NCI-H2081 (cell line): Measurements from ENCODE around the gene AMOTL1.
A peak's percentile ranks its signal among the peaks of the same experiment; 100 is the strongest.

ENCODE experiments used
- DNase-seq, 2 experiments: peaks; one replicate each; lab custom pipeline; 2025; lab: John Stamatoyannopoulos, UW

AMOTL1 gene, protein sequence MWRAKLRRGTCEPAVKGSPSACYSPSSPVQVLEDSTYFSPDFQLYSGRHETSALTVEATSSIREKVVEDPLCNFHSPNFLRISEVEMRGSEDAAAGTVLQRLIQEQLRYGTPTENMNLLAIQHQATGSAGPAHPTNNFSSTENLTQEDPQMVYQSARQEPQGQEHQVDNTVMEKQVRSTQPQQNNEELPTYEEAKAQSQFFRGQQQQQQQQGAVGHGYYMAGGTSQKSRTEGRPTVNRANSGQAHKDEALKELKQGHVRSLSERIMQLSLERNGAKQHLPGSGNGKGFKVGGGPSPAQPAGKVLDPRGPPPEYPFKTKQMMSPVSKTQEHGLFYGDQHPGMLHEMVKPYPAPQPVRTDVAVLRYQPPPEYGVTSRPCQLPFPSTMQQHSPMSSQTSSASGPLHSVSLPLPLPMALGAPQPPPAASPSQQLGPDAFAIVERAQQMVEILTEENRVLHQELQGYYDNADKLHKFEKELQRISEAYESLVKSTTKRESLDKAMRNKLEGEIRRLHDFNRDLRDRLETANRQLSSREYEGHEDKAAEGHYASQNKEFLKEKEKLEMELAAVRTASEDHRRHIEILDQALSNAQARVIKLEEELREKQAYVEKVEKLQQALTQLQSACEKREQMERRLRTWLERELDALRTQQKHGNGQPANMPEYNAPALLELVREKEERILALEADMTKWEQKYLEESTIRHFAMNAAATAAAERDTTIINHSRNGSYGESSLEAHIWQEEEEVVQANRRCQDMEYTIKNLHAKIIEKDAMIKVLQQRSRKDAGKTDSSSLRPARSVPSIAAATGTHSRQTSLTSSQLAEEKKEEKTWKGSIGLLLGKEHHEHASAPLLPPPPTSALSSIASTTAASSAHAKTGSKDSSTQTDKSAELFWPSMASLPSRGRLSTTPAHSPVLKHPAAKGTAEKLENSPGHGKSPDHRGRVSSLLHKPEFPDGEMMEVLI

DNA sequence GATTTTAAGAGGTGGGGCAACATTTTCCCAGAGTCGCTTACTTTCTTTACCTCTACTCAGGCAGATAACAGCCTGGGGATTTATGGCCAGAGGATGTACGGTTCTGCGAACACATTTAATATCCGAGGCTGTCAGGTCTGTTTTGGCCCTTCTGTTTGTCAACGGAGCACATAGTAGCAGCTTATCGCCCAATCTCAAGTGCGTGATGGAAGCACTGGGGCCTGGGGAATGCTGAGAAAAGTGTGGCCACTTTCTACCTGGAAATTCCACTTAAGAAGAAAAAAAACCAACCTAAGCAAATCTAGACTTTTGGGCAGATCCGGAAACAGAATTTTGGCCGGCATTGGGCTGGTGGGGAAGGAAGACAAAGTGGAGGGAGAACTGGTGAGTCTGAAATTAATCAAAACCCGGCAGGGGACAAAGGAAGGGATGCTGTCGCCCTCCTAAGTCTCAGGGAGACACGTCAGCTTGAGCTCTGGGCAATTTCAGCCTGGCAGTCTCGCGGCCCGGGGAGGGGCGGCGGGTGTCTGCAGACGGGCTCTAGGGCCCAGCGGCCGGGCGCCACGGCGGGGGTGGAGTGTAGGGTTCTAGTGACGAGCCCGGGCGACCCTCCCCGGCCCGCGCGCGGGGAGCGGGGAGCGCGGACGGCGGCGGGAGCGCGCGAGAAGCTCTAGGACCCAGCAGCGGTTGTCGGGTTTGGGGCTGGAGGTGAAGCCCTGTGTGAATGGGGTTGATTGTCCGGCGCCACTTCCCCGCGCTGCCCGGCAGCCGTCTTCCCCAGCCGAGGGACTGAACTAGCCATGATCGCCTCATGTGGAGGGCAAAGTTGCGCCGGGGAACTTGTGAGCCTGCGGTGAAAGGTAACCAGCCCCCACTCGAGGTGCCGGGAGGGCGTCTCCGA is at the start of gene AMOTL1:
Gene AMOTL1 (plus strand): TSS at position 656 of the 901 bp plus-strand sequence. CDS start 156 bp downstream, at position 812.
- DNase-seq, result peak; percentile 90 to 93

DNA sequence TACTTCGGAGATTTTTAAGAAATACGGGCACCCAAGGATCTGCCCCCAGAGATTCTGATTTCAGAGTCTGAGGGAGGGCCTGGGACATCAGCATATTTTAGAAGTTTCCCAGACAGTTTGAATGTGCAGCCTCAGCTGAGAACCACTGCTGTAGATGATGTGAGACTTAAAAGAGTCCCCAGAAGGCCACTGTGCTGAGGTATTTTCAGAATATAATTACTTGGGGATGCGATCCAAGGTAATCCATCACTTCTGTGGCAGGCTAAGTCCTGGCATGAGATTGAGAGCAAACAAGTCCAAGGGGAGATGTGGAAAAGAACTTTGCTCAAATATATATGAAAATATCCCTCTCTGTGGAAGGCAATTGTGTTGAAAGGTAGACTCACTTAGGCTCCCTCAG is 48.3 kb upstream of the AMOTL1 start:
- no peak for DNase-seq

DNA sequence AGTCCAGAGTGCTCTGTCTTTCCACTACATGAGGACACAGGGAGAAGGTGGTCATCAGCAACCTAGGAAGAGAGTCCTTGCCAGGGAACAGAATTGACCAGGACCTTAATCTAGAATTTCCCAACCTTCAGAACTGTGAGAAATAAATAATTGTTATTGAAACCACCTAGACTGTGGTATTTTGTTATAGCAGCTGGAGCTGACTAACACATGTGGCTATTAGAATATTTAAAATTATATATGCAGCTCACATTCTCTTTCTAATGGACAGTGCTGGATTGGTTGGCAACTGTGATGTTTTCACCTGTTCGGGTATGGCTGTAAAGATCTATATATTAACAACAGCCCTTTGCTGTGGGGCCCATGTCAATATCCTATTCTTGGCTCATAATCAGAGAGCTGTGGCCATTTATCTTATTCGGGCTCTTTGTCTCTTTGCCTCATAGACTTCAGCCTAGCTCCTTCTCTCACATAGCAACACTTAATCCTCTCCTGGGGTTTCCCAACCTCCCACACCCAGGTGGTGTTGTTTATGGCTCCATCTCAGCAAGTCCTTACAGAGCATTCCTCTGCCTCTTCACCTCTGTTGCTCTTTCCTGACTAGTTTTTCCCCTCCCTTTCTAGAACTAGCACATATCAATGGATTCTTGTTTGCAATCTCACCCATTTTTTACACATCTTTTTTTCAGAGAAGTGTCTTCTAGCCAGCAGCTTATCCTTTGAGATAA is 46.4 kb upstream of the AMOTL1 start:
- DNase-seq, result no peak

DNA sequence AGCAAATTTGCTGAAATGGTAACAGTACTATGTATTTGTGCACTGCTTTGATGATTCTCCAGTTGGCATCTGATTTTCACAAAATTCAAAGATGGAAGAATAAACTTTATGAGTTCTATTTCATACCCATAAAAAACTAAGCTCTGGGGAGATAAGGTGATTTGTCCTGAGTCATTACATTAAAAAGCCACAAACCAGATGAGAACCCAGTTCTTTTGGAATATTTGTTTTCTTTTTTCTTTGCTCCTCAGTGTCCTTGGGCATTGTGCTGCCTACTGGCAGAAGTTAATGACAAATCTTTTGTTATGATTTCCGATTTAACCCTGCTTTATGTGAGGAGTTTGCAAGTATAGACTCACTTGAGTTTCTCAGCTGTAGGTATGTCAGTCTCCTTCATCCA is 45.4 kb upstream of the AMOTL1 start:
- DNase-seq, result no peak

DNA sequence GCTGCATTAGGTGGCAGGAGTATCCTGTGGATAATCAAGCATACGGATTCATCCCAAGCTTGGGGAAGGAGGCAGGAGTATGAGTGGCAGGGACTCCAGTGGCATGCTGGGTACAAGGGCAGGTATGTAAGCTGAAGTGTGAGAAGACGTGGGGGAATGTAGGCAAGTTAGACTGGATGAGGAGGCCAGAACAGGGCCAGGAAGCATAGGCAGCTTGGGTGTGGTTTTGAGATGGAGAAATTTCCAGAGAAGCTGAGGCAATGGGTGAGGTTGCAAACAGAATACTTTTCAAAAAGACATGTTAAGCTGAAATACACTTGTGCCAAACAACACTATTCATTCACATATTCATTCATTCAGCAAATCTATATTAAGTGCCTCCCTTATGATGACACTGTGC is 43.1 kb upstream of the AMOTL1 start:
- DNase-seq, result no peak

DNA sequence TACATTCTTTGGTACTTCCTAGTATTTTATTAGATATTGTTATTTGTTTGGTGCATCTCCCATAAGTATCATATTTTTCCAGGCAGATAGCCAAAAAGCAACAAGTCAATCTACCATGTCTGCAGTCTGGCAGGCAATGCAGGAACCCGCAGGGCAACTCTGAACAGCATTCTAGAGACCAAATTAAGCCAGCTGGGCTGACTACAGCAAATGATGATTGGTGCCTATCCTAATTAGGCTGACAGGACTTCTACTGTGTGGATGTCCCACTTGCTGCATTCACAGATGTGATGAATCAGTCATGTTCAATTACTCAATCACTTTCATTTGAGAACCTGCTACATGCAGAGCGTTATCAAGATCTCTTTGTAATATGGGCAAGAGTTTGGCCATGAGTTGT is 40.3 kb upstream of the AMOTL1 start:
- DNase-seq, result no peak

DNA sequence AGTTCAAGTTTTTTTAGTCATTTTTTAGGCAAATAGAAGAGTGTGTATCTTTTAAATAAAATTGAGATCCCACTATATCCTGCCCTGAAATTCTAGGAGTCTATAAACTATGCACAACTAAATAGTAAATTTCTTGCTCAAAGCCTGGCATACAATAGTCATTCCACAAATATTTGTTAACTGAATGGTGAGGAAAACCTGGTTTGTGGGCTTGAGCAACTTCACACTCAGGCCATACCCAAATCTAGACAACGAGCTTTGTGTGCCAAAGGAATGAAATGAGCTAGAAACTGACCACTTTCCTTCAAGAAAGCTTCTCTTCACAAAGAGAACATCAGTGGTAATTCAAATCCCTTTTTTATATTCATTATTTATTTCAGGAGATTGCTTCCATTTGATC is 39.6 kb upstream of the AMOTL1 start:
- DNase-seq, result no peak

DNA sequence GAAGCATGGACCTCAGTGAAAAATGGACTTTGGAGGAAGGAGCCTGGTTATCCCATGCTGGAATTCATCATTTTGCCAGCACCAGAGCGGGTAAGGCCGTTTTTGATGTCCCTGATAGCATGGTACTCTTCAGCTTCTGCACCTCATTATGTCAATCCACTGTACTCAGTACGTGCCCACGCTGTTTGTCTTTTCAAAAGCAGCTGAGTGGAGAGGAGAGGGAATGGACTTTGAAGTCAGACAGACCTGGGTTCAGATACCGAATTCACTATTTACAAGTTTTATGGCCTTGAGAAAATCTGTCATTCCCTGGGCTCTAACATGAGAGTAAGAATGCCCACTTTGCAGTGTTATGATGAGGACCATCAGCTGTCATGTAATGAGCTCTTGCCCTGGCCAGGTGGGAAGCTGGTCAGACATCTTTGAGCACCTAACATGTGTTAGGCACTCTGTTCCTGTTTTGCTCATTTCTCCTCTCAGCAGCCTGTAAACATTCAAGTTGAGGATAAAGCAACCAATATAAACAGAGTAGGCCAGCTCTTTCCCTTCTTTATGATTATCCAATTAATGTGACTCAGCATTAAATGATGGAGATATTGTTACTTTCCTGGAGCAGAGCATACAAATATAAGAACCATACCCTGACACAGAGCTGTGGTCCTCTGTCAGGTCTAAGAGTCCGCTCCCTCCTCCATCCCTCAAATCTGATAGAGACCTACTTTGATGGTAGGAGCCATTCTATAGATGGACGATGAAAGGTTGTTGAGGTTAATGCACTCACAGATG is 39.0 kb upstream of the AMOTL1 start:
- no peak for DNase-seq

DNA sequence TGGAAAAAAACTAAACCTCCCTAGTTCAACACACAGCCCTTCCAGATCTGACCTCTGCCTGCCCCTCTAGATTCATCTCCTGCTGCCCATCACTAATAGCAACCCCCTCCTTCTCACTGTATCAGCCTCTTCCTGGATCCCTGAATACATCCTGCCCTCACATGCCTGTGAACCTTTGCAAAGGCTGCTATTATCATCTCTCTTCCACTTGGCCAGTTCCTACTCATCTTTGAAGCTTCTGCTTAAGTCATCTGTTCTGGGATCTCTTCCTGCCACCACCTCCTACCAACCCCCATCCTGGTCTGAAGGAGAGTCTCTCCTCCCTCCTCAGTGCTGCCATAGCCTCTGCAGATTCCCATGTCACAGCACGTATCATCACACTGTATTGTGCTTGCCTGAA is 38.0 kb upstream of the AMOTL1 start:
- no peak for DNase-seq

DNA sequence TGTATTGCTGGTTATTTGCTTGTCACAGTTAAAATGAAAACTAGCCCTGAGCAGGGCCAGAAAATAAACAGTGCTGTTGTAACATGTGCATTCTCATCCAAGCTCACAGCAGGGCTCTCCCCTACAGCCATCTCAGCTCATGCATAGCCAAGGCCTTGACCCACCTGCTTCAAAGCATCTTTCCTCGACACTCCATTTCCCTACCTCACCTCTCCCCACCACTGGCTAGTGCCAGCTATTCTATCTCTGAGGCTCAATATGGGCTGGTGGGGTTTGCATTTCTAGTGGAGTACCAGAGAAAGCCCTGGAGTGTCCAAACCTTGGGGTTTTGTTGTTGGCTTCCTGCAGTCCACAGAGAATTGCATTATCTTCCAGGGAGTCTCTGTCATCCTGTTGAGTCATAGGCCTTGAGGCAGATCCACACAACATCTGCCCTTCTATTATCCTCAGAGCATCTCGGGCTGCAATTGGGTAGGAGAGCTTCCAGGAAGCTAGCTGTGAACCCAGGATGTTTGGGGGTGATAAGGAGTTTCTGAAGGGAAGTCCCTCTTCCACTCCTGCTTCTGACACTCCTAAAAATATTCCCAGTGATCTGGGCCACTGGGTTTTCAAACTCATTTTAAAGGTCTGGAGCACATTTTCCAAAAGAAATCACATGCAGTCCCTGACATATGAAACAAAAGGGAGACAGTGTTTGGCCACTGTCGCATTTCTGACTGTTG is 36.1 kb upstream of the AMOTL1 start:
- DNase-seq, result peak in 1 of 2 experiments; percentile 6

DNA sequence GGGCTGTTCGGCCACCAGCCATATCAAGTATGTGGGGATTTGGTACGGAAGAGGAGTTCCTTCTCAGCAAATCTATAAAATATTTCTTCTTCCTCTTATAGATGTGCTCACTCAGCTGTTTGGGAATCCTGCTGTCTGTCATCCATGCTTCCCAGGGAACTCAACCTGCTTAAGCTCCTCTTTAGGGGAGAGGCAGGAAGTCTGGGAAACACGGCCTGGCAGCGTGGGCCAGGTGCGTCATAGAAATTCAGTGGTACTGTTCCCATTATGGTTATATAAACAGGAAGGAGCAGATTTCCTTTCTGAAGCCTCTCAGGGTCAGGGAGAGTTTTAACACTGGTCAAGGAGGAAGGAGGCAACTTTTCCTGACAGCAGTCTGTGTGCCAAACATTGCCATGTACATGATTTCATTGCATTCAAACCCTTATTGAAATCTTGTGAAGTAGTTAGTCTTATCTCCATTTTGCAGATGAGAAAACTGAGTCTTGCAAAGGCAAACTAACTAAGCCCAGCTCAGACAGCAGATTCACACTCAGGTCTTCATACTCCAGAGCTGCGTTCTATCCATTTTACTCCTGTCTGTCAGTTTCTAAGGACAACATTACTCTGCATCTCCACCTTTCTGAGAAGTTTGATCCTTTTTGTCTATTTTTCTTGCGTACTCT is 35.4 kb upstream of the AMOTL1 start:
- DNase-seq, result peak in 1 of 2 experiments; percentile 56

DNA sequence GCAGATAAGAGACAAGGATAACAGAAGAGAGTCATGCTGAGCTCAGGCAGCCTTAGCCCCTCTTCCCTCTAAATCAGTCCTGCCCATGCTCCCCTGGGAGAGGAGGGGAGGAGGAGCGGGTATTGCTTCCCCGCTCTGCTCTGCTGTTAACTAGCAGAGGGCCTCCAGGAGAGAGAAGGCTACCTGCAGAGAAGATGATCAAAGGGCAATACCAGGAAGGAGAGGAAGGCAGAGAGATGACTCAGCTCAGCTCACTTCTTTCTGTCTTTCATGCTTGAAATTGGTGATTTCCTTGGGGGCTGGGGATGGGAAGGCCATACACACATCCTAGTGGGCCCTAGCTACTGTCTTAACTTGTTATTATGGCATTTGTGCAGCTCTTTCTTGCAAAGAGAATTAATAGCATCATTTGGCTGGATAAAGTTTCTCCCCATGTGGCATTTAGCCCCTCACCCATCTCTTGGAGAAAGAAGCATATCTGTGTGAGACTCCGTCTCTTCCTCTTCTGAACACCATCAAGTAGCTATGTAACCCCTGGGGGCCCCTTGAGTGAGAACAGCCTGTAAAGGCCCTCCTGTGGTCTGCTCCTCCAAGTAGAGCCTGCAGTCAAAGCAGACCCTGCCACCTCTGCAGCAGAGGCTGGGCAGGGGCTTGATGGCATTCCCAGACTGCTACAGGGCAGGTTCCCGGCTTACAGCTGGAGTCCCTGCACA is 33.4 kb upstream of the AMOTL1 start:
- no peak for DNase-seq

DNA sequence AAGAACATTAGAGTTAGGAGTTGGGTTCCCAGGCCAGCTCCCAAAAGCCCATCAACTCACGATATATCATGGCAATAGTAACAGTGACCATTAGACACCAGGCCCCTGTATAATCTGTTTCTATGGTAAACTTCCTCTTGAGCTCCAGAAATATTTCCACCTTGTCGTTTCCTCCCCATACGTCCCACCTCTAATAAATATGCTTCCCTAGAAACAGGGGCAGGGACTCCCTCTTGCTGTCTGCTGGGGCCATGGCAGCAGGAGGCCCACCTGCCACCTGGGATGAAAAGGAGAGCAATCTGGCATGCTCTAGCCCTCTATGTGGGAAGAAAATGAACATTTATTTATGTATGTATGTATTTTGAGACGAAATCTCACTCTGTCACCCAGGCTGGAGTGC is 32.2 kb upstream of the AMOTL1 start:
- peak in 1 of 2 experiments; percentile 5 for DNase-seq

DNA sequence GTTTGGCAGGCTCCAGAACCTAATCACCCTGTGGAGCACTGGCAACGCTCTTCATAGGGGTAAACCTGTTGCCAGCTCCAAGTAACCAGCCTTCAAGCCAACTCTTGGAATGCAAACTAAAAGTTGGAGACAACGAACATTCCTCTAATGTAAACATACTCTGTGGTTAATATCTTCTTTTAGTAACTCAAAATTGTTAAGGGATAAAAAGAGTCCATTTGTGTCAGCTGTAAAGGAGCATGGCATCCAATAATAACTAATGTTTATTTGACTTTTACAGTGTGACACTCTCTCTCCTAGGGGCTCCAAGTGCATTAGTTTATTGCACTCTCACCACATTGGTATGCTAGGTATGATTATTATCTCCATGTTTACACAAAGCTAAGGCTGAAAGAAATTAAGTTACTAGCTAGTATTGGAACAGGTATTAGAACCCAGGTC is 31.0 kb upstream of the AMOTL1 start:
- no peak for DNase-seq

DNA sequence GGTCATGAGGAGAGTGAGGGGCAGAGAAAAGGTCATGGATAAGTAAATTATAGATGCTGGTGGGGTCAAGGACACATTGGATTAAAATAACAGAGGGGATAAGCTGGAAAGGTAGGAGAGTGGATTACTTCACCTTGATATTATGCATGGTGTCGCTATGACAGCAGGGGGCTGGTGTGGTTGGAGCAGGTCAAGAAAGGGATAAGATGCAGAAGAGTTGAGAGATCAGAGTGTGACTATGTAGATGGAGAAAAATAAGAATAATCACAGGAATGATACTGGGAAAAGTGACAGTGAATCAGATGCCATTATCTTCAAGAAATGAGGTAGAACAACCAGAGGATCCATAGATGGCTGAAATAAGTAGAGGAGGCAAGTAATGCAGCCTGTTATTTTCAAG is 29.4 kb upstream of the AMOTL1 start:
- DNase-seq, result no peak

DNA sequence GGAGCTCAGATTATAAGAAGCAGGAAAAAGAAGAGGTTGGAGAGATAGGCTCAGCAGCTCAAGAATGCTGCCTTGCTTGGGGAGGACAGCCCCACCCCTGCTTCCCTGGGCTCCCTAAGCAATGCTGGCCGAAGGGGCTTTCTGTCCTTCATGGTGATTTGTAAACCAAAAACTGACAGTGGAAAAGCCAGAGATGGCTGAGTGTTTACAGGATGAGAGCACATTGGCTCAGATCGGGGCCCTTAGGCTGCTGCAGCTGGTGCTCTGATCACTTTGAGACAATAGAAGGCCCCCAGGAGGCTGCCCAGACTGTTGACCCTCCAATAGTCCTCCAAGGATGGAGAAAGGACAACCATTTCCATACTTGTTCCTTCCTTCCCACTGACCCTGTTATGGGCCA is 28.8 kb upstream of the AMOTL1 start:
- DNase-seq, result no peak

DNA sequence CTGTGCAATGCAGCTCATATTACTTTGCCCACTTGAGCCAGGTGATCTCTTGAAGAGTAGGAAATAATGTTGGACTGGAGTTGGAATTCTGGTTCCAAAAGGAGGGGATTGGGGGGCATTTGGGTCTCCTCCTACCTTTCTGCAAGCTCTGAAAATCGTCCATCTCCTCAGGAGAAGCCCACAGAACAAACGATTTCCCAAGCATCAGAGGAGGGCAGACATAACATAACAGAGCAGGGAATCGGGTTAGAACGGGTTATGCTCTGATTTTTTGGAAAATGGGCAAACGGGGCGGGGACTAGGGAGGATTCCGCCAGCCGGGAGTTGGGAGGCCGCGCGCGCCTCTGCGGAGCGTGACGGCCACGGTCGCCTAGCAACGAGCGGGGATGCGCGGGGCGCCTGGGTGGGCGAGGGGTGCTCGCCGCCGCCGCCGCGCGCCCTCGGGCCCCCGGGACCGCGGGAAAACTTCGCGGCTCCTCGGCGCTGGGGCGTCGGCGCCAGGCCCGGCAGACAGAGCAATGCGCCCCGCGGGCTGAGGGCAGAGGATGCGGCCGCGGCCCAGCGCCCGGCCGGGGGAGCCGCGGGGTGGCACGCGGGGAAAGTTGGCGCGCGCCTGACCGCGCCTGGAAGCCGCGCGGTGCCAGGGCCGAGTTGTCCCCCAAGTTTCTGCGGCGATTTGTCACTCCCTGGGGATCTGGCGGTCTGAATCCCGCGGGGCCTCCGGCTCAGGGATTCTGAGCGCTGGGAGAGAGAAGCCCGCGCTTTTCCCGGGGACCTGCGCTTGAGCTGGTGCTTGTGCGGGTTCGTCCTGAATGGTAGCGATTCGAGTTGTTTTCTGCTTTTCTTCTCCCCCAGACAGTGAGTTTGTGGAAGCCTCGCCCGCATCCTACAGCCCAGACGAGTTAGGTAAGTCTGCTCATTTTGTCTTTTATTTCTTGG is 27.8 kb upstream of the AMOTL1 start:
- DNase-seq, result peak; percentile 37 to 57
